Astrocyte (in vitro differentiated cells and primary cell): ENCODE measurements around the gene DCAF4.

Source experiments
- CTCF ChIP-seq: IDR thresholded peaks from 2 replicates; pipeline ENCODE4 v1.5.1; 2011; ENCODE audit warnings: low read depth, mild to moderate bottlenecking, inconsistent platforms, low read length, moderate library complexity; ENCODE audit not compliant: insufficient read depth
- EZH2 ChIP-seq: IDR thresholded peaks from 2 replicates; pipeline ENCODE4 v1.6.1; 2012; ENCODE audit warnings: mild to moderate bottlenecking, low read length, inconsistent platforms; ENCODE audit not compliant: insufficient read depth

GRCh38 chr14:72924337-72924736 is 1.9 kb upstream of the DCAF4 start:
- TF ChIP-seq CTCF (no peak), EZH2 (no peak)
